Liver (tissue), 9 donors: ENCODE results near the gene JAM2. TPM values are rescaled to one million over a fixed set of nuclear protein-coding genes. Genes with fewer than 3 reads are reported as not detected.
A peak's percentile ranks its signal among the peaks of the same experiment; 100 is the strongest.

Experiments
- DNase-seq: peaks from one replicate; pipeline ENCODE4 v3.0.0-alpha.2; 2017; ENCODE audit warnings: low spot score
- H3K27ac ChIP-seq, 2 donors: one replicate each; pipeline ENCODE4 v1.7.0; 2013; ENCODE audit warnings: inconsistent platforms in 2 of 2, low read length in 2 of 2, control low read depth in 1 of 2, low read depth in 1 of 2, mild to moderate bottlenecking in 1 of 2
- H3K27me3 ChIP-seq, 4 donors: one replicate each; pipeline versions ENCODE4 v1.6.1 to v1.7.0; 2013; ENCODE audit warnings: low read length in 3 of 4, inconsistent platforms in 1 of 4, mild to moderate bottlenecking in 1 of 4, moderate library complexity in 1 of 4; ENCODE audit not compliant: control insufficient read depth in 4 of 4, insufficient read depth in 4 of 4
- H3K36me3 ChIP-seq, 4 donors: one replicate each; pipeline versions ENCODE4 v1.6.1 to v1.7.0; 2013; ENCODE audit warnings: low read length in 3 of 4, mild to moderate bottlenecking in 3 of 4, low read depth in 1 of 4, moderate library complexity in 1 of 4; ENCODE audit not compliant: control insufficient read depth in 4 of 4, insufficient read depth in 3 of 4
- H3K4me1 ChIP-seq, 4 donors: one replicate each; pipeline versions ENCODE4 v1.6.1 to v1.7.0; 2013; ENCODE audit warnings: low read length in 3 of 4, mild to moderate bottlenecking in 3 of 4, moderate library complexity in 1 of 4; ENCODE audit not compliant: control insufficient read depth in 4 of 4, insufficient read depth in 4 of 4
- H3K4me3 ChIP-seq, 3 donors: one replicate each; pipeline versions ENCODE4 v1.6.1 to v1.7.0; 2013; ENCODE audit warnings: low read length in 3 of 3, control low read depth in 1 of 3, low read depth in 1 of 3, mild to moderate bottlenecking in 1 of 3
- H3K9ac ChIP-seq, 2 donors: one replicate each; pipeline ENCODE4 v1.7.0; 2013; ENCODE audit warnings: low read length in 2 of 2, mild to moderate bottlenecking in 2 of 2, moderate library complexity in 2 of 2, control low read depth in 1 of 2, low read depth in 1 of 2
- H3K9me3 ChIP-seq, 4 donors: one replicate each; pipeline versions ENCODE4 v1.6.1 to v1.7.0; 2013; ENCODE audit warnings: low read length in 3 of 4; ENCODE audit not compliant: control insufficient read depth in 4 of 4
- ATF3 ChIP-seq: IDR thresholded peaks from 2 replicates; pipeline ENCODE4 v1.6.1; 2016; ENCODE audit warnings: antibody characterized with exemption
- CTCF ChIP-seq: fragments of 150-350 bp; IDR thresholded peaks from 2 replicates; pipeline ENCODE4 v1.5.1; 2017; ENCODE audit warnings: improper control_type of control experiment, low read depth, low read length; ENCODE audit not compliant: missing input control
- EGR1 ChIP-seq, 2 donors: IDR thresholded peaks; 2 replicates each; pipeline ENCODE4 v1.6.1; 2016 to 2018; ENCODE audit warnings: antibody characterized with exemption in 2 of 2, low read depth in 2 of 2
- FOXA1 ChIP-seq: IDR thresholded peaks from 2 replicates; pipeline ENCODE4 v1.6.1; 2016; ENCODE audit warnings: antibody characterized with exemption
- FOXA2 ChIP-seq: IDR thresholded peaks from 2 replicates; pipeline ENCODE4 v1.6.1; 2016; ENCODE audit warnings: antibody characterized with exemption
- GABPA ChIP-seq, 2 donors: IDR thresholded peaks in 1 of 2; conservative IDR thresholded peaks in 1 of 2; 2 replicates each; pipeline ENCODE4 v1.6.1; 2016; ENCODE audit warnings: antibody characterized with exemption in 2 of 2, mild to moderate bottlenecking in 1 of 2, moderate library complexity in 1 of 2
- HNF4A ChIP-seq, 2 donors: conservative IDR thresholded peaks; 2 replicates each; pipeline ENCODE4 v1.6.1; 2016; ENCODE audit warnings: antibody characterized with exemption in 2 of 2, mild to moderate bottlenecking in 2 of 2
- HNF4G ChIP-seq: IDR thresholded peaks from 2 replicates; pipeline ENCODE4 v1.6.1; 2016; ENCODE audit warnings: antibody characterized with exemption
- JUND ChIP-seq, 2 donors: IDR thresholded peaks; 2 replicates each; pipeline ENCODE4 v1.6.1; 2016; ENCODE audit warnings: antibody characterized with exemption in 2 of 2
- MAX ChIP-seq: IDR thresholded peaks from 2 replicates; pipeline ENCODE4 v1.6.1; 2016; ENCODE audit warnings: antibody characterized with exemption
- NR2F2 ChIP-seq: IDR thresholded peaks from 2 replicates; pipeline ENCODE4 v1.6.1; 2016; ENCODE audit warnings: antibody characterized with exemption
- RAD21 ChIP-seq, 2 donors: IDR thresholded peaks; 2 replicates each; pipeline ENCODE4 v1.6.1; 2016; ENCODE audit warnings: antibody characterized with exemption in 2 of 2, mild to moderate bottlenecking in 2 of 2
- REST ChIP-seq: IDR thresholded peaks from 2 replicates; pipeline ENCODE4 v1.6.1; 2016; ENCODE audit warnings: antibody characterized with exemption, mild to moderate bottlenecking
- RXRA ChIP-seq, 2 donors: IDR thresholded peaks; 2 replicates each; pipeline ENCODE4 v1.6.1; 2017 to 2018; ENCODE audit warnings: antibody characterized with exemption in 2 of 2, mild to moderate bottlenecking in 1 of 2
- SP1 ChIP-seq: IDR thresholded peaks from 2 replicates; pipeline ENCODE4 v1.6.1; 2018; ENCODE audit warnings: antibody characterized with exemption, mild to moderate bottlenecking
- TAF1 ChIP-seq: conservative IDR thresholded peaks from 2 replicates; pipeline ENCODE4 v1.6.1; 2016; ENCODE audit warnings: antibody characterized with exemption, mild to moderate bottlenecking
- YY1 ChIP-seq: IDR thresholded peaks from 2 replicates; pipeline ENCODE4 v1.6.1; 2016; ENCODE audit warnings: antibody characterized with exemption, mild to moderate bottlenecking
- ZBTB33 ChIP-seq: IDR thresholded peaks from 2 replicates; pipeline ENCODE4 v1.6.1; 2016; ENCODE audit warnings: antibody characterized with exemption
- WGBS: extraction: QIAGEN DNeasy Blood & Tissue Kit; methylation state at CpG from one replicate; pipeline ENCODE4 v1.1.7; 2013; 5-methylcytosine and 5-hydroxymethylcytosine counted together
- polyA plus RNA-seq, 2 donors: library from polyadenylated mRNA; stranded (reverse) in 1 of 2; unstranded in 1 of 2; fragments of 200-250 nt in 1 of 2; fragments of >200 nt in 1 of 2; fragmentation: Nextera tagmentation in 1 of 2; extraction: Ambion mirVana in 1 of 2; gene quantifications; one replicate each; pipeline versions ENCODE4 v1.2.1 to v1.2.3, GENCODE V29; 2013 to 2015
- total RNA-seq, 2 donors: library from RNA; depleted of rRNA; stranded (reverse); fragments of >200 nt; gene quantifications; one replicate each; pipeline ENCODE4 v1.2.3, GENCODE V29; 2014
- donor health status: healthy.
- donor health status: healthy.
- donor health status: healthy.
- donor health status: healthy.
- donor health status: healthy.

Gene JAM2
- total and polyA plus RNA-seq, 4 donors, result 0.89 to 2.0 (median 1.3) TPM

GRCh38 chr21:25608044-25608737, 30.9 kb upstream of the JAM2 start:
- peak overlapping the region in 1 of 2 donors; percentile 1 for H3K27ac ChIP-seq
- H3K4me3 ChIP-seq, result peak overlapping the region; percentile 41 to 94 (median 91)
- H3K9me3 ChIP-seq, result no peaks in the 10 kb centered on the region
- 8% methylated on average over 18 of the region's 18 CpGs for WGBS
- DNase-seq, result peak; percentile 74
- H3K36me3 ChIP-seq, result peaks cover 0 to 12% (median 4%) of the 10 kb centered on the region in 4 donors
- peaks cover 2 to 21% (median 17%) of the 10 kb centered on the region in 4 donors for H3K4me1 ChIP-seq
- peak overlapping the region in 1 of 2 donors; percentile 73 for H3K9ac ChIP-seq
- no peaks in the 10 kb centered on the region for H3K27me3 ChIP-seq
- peak; percentile 98 to 99 for TF ChIP-seq RAD21 (IDR thresholded peaks at IDR 0.05)
- no peak for TF ChIP-seq ATF3
- no peak for TF ChIP-seq JUND (IDR thresholded peaks at IDR 0.05)
- TF ChIP-seq CTCF, result peak; percentile 97
- TF ChIP-seq REST, result no peak
- TF ChIP-seq HNF4G, result no peak
- no peak for TF ChIP-seq FOXA1
- peak in 1 of 2 donors; percentile 23 for TF ChIP-seq RXRA (IDR thresholded peaks at IDR 0.05)
- no peak for TF ChIP-seq EGR1 (IDR thresholded peaks at IDR 0.05; ENCODE audit: low read depth in 2 of 2)
- TF ChIP-seq MAX, result no peak
- TF ChIP-seq SP1, result no peak
- no peak for TF ChIP-seq YY1
- no peak for TF ChIP-seq GABPA (IDR thresholded peaks at IDR 0.05 in 1 of 2, conservative IDR thresholded peaks at IDR 0.05 in 1 of 2)
- TF ChIP-seq NR2F2, result no peak
- TF ChIP-seq FOXA2, result no peak
- TF ChIP-seq TAF1, result no peak
- TF ChIP-seq HNF4A (conservative IDR thresholded peaks at IDR 0.05), result no peak
- TF ChIP-seq ZBTB33, result no peak
